Activated naive CD4-positive, alpha-beta T cell (primary cell): ENCODE results near the gene ATG12.
"Not testable (repeated sequence)": the region's sequence is repeated elsewhere in the genome, so short reads cannot be mapped to it uniquely, and the experiment has no call there.

Experiments used
- DNase-seq, 4 experiments: peaks; one replicate each; lab custom pipeline; 2025; lab: John Stamatoyannopoulos, UW

The ATG12 gene

DNA sequence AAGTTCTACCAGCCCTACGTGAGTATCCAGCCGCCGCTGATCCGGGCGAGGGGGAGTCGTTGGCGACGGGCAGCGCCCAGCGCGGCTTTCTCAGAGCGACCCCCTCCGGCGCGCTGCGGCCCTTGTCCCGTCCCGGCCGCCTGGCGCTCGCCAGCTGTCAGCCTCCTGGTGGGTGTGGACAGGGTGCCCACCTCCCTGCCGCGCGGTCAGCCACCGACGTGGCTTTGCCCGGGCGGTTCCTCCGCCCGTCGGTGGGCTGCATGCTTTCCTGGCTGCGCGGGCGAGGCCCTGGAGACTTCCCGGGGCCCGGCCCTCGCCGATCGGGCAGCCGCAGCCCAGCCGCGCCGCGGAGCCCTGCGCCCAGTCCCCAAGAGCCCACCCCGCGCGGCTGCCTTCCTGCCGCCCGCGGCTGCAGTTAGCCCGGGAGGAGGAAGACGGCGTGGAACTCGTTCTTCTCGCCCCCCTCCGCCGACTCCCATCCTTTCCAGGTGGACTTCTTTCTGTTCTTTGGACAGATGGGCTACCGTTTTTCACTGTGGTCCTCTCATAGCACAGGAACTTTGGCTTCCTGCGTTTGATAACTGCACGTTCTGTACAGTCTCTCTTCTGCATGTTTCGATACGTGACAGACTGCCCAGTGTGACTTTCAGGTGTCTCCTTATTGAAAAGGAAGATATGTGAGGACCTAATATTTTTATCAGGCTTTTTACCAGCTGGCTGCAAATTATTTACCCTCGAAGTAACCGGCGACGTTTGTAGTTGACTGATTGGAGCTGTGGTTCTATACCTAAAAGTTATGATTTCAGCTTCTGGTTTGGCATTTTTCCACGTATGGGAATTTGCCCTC, 947 bp upstream of the ATG12 start:
- DNase-seq, result no peak

DNA sequence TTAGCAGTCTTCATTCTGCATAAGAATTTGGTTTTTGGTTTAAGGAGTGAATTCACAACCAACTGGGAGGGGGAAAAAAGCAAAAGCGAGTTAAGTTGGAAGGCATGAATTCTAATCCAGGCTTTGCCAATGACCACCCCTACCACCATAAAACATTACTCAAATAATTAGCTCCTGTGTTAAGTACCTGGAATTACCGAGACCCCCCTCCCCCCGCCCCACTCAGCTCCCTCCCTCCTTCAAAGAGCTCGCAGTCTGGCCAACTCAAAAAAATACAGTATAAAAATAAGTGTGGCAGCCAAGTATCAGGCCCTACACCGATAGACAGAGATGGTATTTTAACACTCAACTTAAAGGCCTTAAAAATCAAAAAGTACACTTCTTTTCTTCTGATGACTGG, 492 bp downstream of the ATG12 start:
- DNase-seq, result no peak

DNA sequence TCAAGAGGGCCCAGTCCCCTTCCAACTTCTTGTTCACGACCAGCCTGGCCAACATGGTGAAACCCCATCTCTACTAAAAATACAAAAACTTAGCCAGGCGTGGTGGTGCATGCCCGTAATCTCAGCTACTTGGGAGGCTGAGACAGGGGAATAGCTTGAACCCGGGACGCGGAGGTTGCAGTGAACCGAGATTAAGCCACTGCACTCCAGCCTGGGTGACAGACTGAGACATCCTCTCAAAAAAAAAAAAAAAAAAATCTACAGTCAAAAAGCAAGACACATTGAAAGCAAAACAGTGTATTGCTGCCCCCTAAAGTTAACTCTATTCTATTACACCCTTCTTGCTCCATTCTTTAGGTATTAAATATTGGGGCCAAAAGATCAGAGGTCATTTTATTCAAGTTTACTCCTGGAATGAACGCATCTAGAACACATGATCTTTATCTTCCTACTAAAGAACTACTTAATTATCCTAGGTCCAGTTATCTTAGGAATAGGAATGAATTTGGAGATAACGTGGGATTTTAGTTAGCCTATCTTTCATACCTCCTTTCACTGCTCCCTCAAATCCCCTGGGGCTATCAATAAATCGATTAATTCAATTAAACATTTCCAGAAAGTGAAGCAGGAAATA, 2.4 kb downstream of the ATG12 start:
- no peak for DNase-seq

DNA sequence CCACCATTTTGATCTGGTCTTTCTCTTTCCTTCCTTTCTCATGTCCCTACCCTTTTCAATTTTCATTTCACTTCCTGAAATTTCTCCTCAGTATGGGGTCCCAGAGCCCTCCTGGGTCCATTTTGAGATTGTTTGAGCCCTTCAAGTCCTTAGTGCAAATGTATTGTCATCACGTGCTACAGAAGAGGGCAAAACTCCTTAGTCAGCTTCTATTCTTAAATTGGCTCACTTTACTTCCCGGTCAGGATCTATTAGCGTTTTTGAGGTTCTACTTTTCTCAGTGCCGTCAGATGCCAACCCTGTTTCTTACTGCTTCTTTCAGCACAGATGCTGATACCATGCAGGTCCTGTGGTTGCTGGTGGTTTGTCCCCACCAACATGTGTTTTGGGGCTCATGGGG, 5.9 kb downstream of the ATG12 start:
- no peak for DNase-seq

DNA sequence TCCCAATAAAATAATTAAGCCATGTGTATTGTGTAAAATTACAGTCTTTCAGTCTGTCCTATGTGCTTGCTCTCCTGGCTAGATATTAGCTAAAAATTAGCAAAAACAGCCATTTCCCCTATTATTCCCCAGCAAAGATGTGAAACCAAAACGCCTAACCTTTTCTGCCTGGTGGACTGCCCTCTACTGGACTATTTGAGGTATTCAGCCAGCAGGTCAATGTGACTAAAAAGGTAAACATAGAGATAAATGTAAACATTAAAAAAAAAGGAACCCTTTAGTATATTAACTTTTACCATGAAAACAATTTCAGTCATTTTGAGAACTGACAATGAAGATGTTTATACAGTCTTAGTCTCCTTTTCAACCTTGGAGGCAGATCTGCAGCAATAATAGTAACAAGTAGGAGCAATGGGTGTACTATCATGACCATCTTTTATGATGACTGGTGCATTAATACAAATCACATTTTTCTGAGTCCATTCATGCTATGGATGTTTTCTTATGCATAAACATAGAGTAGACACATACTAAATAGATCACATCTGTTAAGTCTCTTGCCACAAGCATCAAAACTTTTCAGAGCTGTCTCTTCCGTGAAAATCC, 10.1 kb downstream of the ATG12 start:
- no peak for DNase-seq

DNA sequence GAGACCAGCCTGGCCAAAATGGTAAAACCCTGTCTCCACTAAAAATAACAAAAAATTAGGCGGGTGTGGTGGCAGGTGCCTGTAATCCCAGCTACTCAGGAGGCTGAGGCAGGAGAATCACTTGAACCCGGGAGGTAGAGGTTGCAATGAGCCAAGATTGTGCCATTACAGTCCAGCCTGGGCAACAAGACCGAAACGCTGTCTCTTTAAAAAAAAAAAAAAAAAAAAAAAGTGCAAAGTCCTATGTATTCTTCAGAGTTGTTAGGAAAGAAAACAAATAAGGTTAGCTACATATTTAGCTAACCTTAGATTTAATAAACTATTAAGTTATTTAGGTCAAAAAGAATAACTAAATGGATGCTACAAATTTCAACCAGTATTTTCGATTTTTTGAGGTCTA, 11.5 kb downstream of the ATG12 start:
- DNase-seq, result no peak

DNA sequence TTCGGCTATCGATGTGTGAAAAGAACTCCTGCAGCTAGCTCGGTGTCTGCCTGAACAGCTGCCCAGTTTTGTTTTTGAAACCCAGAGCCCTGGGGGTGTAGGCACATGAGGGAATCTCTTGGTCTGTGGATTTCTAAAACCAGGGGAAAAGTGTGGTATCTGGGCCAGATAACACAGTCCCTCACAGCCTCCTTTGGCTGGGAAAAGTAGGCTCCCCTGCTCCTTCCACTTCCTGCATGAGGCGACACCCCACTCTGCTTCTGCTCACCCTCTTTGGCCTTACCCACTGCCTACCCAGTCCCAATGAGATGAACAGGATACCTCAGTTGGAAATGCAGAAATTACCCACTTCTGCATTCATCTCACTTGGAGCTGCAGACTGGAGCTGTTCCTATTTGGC, 15.4 kb downstream of the ATG12 start:
- no peak for DNase-seq

DNA sequence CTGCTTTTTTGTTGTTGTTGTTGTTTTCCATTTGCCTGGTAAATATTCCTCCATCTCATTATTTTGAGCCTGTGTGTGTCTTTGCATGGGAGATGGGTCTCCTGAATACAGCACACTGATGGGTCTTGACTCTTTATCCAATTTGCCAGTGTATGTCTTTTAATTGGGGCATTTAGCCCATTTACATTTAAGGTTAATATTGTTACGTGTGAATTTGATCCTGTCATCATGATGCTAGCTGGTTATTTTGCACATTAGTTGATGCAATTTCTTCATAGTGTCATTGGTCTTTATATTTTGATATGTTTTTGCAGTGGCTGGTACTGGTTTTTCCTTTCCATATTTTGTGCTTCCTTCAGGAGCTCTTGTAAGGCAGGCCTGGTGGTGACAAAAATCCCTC, 16.4 kb downstream of the ATG12 start:
- DNase-seq, result not testable (repeated sequence)

DNA sequence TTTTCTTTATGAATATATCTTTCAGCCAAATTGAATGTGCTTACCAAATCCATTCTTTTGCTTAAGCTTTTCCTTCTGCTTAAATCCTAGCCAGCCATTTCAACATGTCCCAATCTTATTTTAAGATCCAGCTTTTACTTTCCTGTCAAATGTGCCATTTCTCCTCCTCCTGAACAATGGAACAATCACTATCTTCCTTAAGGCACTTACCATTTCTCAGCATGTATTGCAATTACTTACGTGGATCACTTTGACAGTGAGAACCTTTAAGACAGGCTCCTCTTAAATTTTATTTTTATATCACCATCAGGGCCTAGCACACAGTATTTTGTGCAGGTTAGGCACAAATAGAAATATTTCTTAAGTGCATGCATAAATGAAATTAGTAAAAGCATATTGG, 20.5 kb downstream of the ATG12 start:
- no peak for DNase-seq

DNA sequence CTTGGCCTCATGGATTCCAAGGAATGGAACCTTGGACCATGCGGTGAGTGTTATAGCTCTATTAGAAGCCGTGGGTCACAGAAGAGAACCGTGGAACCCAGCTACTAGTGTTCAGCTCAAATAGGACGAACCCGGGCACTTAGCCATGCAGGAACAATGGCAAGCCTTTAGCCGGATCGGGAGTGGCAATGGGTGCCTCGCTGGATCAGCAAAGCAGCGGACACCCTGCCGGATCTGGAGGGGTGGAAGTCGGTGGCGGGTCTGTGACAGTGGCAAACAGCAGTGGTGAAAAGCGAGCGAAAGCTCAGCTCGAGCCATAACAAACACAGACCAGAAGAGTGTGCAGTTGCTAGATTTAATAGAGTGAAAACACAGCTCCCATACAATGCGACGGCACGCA, 22.5 kb downstream of the ATG12 start:
- DNase-seq, result no peak

DNA sequence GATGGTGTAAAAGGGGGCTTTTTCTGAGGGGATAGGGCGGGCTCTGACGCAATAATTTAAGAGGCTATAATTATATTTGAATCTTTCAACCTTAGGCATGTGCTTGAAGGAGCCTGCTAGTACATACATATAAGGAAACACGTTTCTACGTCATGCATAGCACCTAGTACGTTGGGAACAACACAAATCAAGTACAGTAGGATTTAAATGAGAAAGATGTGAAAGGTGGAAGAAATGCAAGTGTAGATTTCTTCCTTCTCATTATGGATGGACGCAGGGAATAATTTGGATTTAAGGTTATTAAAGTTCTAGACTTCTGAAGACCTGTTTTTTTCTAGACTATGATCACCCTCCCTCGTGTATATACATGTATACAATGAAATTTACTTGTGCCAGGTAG, 24.0 kb downstream of the ATG12 start:
- no peak for DNase-seq

DNA sequence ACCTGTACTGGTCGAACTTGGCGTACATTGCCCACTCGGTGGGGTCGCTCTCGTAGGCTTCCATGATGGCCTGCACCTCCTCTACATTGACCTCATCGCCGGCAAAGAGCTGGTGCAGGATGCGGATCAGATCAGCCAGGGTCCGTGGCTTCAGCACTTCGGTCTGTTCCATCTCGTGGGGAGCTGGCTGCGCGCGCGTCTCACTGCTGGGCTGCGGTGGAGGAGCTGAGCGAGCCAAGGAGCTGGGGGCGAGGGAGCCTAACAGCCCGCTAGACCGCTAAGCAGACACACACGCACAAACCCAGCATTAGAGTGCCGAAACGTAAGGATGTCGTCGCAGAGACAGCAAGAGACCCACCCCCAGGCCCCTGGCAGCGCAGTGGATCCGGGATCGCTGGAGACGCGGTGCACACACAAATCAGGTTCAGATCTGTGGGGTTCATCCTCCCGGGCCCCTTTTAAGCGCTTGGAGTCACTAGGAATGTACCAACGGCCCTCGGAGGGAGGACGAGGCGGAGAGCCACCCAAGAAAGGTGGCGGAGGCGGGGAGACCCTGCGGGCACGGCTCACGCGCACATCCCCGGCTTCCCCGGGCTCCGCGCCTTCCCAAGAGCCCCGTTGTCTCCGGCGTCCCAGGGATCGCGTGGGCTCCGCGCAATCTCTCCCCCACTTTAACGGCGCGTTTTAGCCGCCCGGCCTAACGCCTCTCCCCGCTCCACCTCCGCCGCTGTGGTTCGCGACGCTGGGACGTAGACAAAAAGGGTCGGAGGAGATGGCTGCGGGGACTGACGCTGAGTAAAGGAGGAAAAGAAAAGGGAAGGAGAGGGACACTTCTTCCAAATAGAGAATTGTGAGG, 24.9 kb downstream of the ATG12 start, which contains the start of gene CDO1:
Gene CDO1 (minus strand): TSS at position 434 of the 856 bp plus-strand sequence. CDS start 262 bp downstream, at position 172.
- DNase-seq, result no peak

DNA sequence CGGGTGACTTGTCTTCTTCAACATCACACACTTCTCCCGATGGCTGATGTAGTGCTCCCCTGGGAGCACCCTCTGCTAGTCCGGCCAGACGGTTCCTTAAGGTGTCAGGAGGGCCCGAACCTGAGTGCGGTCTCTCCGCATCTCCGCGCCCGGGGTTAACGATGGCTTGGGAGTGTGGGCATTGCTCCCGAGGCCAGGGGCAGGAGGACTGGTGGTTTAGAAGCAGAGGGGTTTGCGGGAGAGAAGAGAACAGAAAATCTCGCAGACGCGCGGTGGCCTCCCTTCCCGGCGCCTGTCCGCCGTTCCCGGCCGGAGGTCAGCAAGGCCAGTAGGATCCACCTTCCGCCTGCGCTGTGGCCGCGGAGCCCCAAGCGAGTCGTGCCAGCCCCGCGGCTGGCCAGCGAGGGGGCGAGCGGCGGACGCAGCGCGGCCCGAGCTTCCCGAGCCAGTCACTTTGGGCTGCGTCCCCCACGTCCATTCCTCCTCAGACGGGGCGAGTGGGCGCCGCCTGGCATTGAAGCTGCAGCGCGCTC, 25.6 kb downstream of the ATG12 start:
- DNase-seq, result no peak

DNA sequence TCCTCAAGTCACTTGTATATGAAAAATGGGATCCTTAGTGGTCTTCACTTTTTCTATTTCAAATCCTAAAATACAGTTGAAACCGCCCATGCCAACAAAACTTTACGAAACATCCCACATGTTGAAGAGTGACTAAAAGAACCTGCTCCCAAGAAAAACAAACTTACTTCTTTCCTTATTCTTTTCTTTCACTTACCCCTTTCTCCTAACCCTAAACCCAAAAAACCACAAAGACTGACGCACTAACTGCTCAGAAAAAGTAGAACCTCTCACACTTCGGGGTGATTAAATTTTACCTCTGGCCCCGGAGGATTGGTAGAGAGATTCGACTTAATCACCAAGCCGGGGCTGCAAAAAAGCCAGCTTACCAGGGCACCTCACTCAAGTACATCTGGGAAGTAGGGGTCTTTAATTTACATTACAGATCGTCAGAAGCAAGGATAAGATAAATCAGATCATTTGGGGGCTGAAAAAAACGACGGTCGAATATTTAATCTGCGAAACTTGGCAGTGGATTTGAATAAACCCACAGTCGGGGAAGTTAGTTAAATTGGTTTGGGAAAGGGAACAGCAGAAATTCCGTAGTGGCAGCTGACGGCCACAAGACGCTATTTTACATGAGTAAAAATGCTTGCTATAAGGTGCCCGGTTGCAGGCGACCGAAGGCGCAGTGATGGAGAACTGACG, 26.2 kb downstream of the ATG12 start:
- DNase-seq, result no peak

DNA sequence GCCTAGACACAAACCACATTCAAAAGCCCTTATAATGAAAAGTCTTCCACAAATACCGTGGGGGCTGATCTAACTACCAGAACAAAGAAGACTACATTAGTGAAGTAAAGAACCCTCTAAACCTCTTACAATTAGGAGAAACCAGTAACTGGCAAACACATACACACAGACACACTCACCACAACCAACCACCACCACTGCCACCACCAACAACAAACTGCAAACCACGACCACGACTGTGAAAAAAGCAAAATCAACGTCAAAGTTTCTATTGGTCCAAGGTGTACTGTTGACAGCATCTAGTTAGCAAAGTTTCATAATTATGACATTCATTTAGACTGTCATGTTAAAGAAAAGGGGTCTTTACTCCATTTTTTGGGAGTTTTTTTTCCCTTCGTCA, 27.6 kb downstream of the ATG12 start:
- DNase-seq, result no peak

DNA sequence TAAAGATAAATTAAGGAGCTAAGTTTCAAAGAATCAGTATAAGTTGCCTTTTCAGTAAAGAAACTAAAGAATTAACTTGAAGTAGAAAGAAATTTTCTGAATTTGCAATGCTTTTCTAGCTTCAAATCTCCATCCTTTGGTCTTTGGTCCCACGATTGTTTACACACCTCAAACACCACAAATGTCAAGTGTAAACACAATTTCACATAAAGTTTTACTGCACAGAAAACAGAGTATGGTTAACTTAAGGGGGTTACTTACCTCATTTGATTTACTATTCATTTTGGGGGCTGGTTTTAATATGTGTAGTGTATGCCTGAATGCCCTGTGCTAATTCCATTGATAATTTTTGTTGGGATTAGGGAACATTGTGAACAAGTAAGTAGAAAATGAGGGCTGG, 29.0 kb downstream of the ATG12 start:
- DNase-seq, result no peak

DNA sequence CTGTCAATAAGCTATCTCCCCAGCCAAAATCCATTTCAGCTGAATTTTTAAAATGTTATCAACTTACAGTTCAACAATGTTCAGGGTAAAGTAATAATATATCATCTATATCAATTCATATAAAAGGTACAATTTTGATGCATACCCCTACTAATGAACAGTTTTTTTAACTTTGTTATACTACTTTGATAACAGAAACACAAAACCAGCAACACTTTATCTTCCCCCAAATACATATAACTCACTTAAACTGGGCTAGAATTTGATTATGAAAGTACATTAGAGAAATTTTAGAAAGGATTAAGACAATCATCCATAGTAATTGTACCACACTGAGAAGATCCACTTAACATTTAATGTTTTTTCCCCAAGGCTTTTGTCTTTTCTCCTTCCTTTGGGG, 30.0 kb downstream of the ATG12 start:
- no peak for DNase-seq

DNA sequence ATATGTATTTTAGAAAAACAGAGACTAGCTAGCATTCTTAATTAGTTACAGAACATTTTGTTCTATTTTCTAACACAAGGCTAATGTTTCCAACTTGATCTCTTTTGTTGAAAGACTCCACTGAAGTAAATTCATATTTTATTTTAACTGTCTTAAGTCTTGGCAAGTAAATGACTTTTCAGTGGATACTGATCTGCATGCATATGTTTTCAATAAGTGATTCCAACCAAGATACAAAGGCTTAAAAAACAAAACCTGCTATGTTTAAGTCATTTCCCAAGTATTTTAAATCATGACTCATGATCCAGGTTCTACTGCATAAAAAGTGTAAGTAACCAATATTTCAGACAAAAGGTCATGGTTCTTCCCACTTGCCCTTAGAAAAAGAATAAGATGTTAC, 30.6 kb downstream of the ATG12 start:
- no peak for DNase-seq

DNA sequence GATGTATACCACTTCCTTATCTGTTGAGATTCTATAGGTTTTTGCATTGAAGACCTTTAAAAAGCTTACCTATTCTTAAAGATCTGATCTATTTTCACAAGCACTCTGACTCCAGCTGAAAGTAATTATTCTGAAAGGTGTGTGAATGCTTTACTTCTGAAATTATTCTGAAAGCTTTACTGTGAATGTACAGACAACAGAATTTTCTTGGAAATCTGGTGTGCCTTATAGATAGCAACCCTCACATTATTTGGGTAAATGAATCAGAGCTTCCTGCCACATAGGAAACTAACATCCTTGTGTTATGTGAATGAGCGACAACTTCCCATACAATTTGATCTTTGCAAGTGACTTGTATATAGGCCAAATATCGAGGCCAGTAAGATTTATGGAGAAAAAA, 31.4 kb downstream of the ATG12 start:
- no peak for DNase-seq

DNA sequence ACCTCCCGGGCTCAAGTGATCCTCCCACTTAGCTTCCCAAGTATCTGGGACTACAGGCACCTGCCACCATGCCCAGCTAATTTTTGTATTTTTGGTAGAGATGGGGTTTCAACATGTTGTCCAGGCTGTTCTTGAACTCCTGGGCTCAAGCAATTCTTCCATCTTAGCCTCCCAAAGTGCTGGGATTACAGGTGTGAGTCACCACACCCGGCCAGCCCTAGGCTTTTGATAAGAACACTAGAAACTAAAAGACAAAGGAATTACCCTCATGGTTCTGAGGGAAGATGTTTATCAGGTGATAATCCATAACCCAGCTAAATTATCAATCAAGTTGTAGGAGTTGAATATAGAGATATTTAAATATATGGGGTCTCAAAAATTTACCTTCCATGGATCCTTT, 33.3 kb downstream of the ATG12 start:
- not testable (repeated sequence) for DNase-seq

DNA sequence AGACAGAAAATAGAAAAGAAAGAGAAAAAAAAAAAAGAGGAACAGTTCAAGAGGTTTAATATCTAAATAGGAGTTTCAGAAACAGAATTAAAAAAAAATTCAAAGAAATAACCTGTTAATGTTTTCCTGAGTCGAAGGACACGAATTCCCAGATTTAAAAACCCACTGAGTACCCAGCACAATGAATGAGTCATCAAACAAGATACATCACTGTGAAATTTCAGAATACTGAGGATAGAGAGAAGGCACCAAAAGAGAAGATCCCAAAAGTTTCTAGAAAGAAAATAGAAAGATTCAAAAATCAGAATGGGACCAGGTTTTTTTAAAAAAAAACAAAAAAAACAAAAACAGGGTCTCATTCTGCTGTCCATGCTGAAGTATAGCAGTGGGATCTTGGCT, 33.7 kb downstream of the ATG12 start:
- no peak for DNase-seq
